ENCODE data around the gene PAGR1.

PAGR1 gene

DNA sequence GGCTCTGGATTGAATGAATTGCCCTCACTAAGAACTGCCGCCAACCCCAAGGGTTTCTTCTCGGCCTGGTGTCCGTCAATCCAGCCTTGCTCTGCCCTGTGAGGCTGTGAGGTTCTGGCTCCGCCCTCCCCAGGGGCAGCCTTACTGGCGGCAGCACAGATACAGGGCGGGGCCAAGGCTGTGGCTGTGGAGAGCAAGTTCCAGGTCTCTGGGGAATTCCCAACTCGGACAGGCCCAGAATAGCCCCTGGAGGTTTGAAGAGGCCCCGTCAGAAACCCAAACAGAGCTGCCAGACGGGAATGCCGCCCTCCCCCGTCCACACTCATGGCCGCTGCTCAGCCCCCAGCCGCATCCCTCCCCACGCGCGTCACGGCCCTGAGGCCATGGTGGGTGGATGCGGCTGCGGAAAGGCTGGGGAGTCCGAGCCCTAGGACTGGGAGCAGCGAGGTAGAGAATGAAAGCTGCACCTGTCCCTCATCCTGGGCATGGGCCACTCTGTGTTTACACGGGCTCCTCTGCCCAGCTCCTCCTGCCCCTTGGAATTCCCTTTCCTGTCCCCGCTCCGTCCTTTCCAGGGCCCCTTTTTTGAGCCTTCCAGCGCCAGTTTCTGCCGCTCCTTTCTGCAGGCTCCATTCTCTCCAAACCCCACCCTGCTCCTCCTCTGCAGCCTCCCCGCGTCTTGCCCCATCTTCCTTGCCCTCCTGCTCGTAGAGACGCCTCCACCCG is 4.6 kb upstream of the PAGR1 start:
- peak overlapping the region; percentile 100 for H3K27ac ChIP-seq
- TF ChIP-seq, protein P1, sequence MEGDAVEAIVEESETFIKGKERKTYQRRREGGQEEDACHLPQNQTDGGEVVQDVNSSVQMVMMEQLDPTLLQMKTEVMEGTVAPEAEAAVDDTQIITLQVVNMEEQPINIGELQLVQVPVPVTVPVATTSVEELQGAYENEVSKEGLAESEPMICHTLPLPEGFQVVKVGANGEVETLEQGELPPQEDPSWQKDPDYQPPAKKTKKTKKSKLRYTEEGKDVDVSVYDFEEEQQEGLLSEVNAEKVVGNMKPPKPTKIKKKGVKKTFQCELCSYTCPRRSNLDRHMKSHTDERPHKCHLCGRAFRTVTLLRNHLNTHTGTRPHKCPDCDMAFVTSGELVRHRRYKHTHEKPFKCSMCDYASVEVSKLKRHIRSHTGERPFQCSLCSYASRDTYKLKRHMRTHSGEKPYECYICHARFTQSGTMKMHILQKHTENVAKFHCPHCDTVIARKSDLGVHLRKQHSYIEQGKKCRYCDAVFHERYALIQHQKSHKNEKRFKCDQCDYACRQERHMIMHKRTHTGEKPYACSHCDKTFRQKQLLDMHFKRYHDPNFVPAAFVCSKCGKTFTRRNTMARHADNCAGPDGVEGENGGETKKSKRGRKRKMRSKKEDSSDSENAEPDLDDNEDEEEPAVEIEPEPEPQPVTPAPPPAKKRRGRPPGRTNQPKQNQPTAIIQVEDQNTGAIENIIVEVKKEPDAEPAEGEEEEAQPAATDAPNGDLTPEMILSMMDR (IDR thresholded peaks at IDR 0.05) = no peak
- no peak for TF ChIP-seq ZFX (IDR thresholded peaks at IDR 0.05; ENCODE audit: borderline replicate concordance)

DNA sequence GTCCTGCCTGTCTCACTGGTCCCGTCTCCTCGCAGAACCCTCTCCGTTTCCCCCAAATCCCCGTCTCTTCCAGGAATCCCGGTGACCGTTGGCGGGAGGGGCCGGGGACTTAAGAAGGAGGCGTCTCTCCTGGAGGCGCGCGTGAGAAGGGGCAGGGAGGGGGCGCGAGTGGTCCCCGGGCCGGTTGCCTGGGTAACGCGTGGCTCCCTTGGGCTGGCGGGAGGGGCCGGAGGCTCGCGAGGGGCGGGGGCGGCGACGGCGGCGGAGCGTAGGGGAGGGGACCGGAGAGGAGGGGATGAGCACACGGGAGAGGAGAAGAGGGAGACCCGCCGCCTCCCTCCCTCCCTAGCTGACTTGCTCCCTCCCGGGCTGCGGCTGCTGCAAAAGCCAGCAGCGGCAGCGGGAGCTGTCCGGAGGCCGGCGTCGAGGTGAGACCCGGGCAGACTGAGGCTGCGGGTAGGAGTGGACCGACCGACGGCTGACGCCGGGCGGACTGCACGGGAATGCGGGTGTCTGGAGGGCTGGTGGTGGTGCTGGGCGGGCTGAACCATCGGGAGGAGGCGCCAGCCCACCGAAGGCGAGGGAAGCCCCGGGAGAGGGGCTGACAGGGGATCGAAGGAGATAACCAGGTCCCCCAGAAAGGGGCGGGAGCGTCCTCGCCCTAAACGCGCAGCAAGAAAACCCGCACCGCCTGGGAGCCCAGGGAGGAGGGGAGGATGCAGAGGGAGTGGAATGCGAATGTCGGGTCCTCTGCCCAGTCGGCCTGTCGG is 3.9 kb upstream of the PAGR1 start, which contains the start of gene PRRT2:
Gene PRRT2 (plus strand): TSS at position 298 of the 770 bp plus-strand sequence. CDS start 862 bp downstream, outside the sequence.
- TF ChIP-seq, protein P1 (IDR thresholded peaks at IDR 0.05) = no peak
- TF ChIP-seq ZFX (IDR thresholded peaks at IDR 0.05; ENCODE audit: borderline replicate concordance) = no peak
- H3K27ac ChIP-seq = peak within 1 kb of the TSS; percentile 100

DNA sequence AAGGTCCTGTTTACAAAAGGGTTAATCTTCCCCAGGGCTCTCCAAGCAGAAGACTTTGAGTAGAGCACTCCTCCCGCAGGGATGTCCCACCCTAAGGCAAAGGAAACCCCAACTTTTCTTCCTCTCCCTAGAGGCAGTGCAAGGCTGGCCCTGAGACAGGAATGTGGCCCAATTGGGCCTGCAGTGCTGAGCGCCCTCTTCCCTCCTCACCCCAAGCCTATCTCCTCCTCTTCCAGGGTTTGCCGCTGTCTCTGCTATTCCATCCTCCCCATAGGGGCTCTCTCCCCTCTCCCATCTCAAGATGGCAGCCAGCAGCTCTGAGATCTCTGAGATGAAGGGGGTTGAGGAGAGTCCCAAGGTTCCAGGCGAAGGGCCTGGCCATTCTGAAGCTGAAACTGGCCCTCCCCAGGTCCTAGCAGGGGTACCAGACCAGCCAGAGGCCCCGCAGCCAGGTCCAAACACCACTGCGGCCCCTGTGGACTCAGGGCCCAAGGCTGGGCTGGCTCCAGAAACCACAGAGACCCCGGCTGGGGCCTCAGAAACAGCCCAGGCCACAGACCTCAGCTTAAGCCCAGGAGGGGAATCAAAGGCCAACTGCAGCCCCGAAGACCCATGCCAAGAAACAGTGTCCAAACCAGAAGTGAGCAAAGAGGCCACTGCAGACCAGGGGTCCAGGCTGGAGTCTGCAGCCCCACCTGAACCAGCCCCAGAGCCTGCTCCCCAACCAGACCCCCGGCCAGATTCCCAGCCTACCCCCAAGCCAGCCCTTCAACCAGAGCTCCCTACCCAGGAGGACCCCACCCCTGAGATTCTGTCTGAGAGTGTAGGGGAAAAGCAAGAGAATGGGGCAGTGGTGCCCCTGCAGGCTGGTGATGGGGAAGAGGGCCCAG is 3.0 kb upstream of the PAGR1 start:
- peak overlapping the region; percentile 100 for H3K27ac ChIP-seq
- TF ChIP-seq, protein P1 (IDR thresholded peaks at IDR 0.05) = no peak
- TF ChIP-seq ZFX (IDR thresholded peaks at IDR 0.05; ENCODE audit: borderline replicate concordance) = no peak

DNA sequence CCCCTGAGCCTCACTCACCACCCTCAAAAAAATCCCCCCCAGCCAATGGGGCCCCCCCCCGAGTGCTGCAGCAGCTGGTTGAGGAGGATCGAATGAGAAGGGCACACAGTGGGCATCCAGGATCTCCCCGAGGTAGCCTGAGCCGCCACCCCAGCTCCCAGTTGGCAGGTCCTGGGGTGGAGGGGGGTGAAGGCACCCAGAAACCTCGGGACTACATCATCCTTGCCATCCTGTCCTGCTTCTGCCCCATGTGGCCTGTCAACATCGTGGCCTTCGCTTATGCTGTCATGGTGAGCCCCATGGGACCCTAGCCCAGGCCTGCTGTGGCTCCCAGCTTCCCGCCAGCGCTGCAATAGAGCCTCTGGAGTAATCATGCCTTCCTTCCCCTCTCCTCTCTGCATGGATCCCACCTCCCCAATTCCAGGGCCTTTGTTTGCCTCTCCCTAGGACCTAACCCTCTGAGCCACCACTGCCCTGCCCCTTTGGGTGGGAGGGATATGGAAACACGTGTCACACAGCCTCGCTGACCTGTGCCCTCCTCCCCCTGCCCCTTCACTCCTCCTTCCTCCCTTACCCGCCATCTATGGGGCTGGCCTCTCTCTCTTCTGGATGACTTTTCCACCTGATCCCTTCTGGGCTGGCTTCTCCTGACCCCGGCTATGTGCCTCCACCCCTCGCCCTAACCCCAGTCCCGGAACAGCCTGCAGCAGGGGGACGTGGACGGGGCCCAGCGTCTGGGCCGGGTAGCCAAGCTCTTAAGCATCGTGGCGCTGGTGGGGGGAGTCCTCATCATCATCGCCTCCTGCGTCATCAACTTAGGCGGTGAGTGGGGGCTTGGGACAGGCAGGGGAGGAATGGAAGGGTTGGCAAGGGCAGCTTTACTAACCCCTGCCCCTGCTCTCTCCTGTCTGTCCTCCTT is 2.0 kb upstream of the PAGR1 start:
- no peak for TF ChIP-seq ZFX (IDR thresholded peaks at IDR 0.05; ENCODE audit: borderline replicate concordance)
- TF ChIP-seq, protein P1 (IDR thresholded peaks at IDR 0.05) = no peak
- H3K27ac ChIP-seq = peak overlapping the region; percentile 100

DNA sequence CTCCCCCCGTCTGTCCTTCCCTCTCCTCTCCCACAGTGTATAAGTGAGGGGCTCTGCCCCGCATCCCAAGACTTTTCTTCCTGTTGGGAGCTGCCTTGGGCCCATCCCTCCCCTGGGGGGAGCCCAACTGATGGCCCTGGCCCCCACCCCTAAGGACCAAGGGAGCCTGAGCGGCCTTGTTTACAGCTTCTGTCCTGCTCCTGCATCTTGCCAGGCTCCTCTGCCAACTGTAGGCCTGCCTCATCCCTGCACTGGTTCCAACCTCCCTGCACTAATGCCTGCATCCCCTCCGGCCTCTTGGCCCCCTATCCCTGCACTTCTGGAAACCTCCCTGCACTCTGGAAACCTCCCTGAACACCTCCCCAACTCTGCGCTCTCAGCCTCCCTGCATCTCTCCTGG is 1.4 kb upstream of the PAGR1 start:
- TF ChIP-seq ZFX (IDR thresholded peaks at IDR 0.05; ENCODE audit: borderline replicate concordance) = no peak
- TF ChIP-seq, protein P1 (IDR thresholded peaks at IDR 0.05) = no peak
- H3K27ac ChIP-seq = peak overlapping the region; percentile 100

DNA sequence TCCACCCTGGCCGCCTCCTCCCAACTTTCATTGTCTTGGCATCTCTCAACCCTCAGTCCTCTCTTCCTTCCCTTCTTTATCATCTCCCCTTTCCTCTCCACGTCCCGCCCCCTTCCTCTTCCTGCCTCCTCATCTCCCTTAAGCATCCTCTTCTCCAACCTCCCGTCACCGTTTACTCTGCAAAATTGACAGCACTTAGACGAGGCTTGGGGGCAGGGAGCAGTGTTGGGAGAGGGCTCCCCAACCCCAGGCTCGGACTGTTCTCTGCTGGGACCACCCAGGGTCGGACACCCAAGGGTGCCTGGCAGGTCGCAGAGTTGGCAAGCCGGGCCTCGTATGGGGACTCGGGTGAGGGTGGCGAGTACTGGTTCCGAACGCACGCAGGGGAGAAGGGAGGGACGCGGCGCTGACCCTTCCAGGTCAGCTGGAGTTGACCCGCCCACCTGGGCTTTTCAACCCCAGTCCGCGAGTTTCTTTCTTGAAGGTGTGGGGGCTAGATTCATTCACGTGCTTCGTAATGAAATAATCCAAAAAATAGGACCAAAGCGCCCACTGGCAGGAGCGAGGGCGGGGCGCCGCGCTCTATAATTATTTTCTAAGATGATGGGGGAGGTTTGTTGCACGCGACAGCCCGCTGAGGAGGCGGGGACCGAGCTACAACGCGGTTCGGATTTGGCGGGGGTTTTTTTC is 775 bp upstream of the PAGR1 start:
- TF ChIP-seq, protein P1 (IDR thresholded peaks at IDR 0.05) = no peak
- TF ChIP-seq ZFX (IDR thresholded peaks at IDR 0.05; ENCODE audit: borderline replicate concordance) = no peak
- peak overlapping the region; percentile 100 for H3K27ac ChIP-seq

Data from 22Rv1 (cell line).